AG04450 (cell line): ENCODE data around the gene RPA4. TPM values are rescaled to one million over a fixed set of nuclear protein-coding genes. Genes with fewer than 3 reads are reported as not detected.
"Not testable (repeated sequence)": the region's sequence is repeated elsewhere in the genome, so short reads cannot be mapped to it uniquely, and the experiment has no call there.

Experiments used
- CTCF ChIA-PET: fragments of 300-600, 350-600 bp; formaldehyde crosslinking; extraction: SDS; loops from one replicate; lab custom pipeline; 2022; ENCODE audit warnings: antibody characterized with exemption, inconsistent platforms; lab: Charles Lee
- POLR2A ChIA-PET: fragments of 350-600 bp; formaldehyde crosslinking; extraction: SDS; loops from one replicate; lab custom pipeline; 2021; ENCODE audit warnings: antibody characterized with exemption, inconsistent platforms; lab: Yijun Ruan, JAX
- DNase-seq: peaks from one replicate; pipeline ENCODE4 v3.0.0-alpha.2; 2011; ENCODE audit warnings: low read depth, low spot score
- H3K27ac ChIP-seq: one replicate; pipeline ENCODE4 v1.5.1; 2012; ENCODE audit warnings: low read depth, low read length, control low read depth
- H3K27me3 ChIP-seq: one replicate; pipeline ENCODE4 v1.6.0; 2012; ENCODE audit warnings: low read length; ENCODE audit not compliant: control insufficient read depth, insufficient read depth
- H3K4me3 ChIP-seq: 2 replicates; pipeline ENCODE4 v1.5.1; 2011; ENCODE audit warnings: mild to moderate bottlenecking, low read depth, low read length, control low read depth
- H3K9me3 ChIP-seq: 2 replicates; pipeline ENCODE4 v1.5.1; 2012; ENCODE audit warnings: low read length; ENCODE audit not compliant: control insufficient read depth, insufficient read depth
- CTCF ChIP-seq: IDR thresholded peaks from 2 replicates; pipeline ENCODE4 v1.5.1; 2011; ENCODE audit warnings: low read depth, low read length, control low read depth, inconsistent platforms
- polyA plus RNA-seq: library from polyadenylated mRNA; depleted of rRNA; stranded (reverse); fragments of >200 nt; gene quantifications from 2 replicates; pipeline ENCODE4 v1.2.3, GENCODE V29; 2011

RPA4 gene
- polyA plus RNA-seq, 1 experiment = 0.12 TPM

- ChIA-PET CTCF (no interaction called here), POLR2A (no interaction called here)
- no peak for DNase-seq
- H3K27me3 ChIP-seq = no peaks in the 10 kb centered on the region
- no peak overlapping the region for H3K4me3 ChIP-seq
- H3K9me3 ChIP-seq = no peaks in the 10 kb centered on the region
- TF ChIP-seq CTCF = no peak
- H3K27ac ChIP-seq = no peak overlapping the region
Observed at GRCh38 chrX:96841325-96841724, 42.4 kb upstream of the RPA4 start.

GRCh38 chrX:96841866-96842265 is 41.8 kb upstream of the RPA4 start:
- DNase-seq, H3K9me3 ChIP-seq, POLR2A ChIA-PET, H3K4me3 ChIP-seq, H3K27ac ChIP-seq, H3K27me3 ChIP-seq, CTCF ChIA-PET: not testable (repeated sequence)

GRCh38 chrX:96843566-96843965 is 40.1 kb upstream of the RPA4 start:
- Histone ChIP-seq H3K4me3 (no peak overlapping the region), H3K9me3 (no peaks in the 10 kb centered on the region), H3K27me3 (no peaks in the 10 kb centered on the region), H3K27ac (no peak overlapping the region)
- CTCF ChIA-PET = no interaction called here
- POLR2A ChIA-PET = no interaction called here
- DNase-seq = no peak
- no peak for TF ChIP-seq CTCF

GRCh38 chrX:96846841-96847240 is 36.9 kb upstream of the RPA4 start:
- H3K27me3 ChIP-seq = no peaks in the 10 kb centered on the region
- H3K4me3 ChIP-seq = no peak overlapping the region
- no peaks in the 10 kb centered on the region for H3K9me3 ChIP-seq
- ChIA-PET POLR2A (no interaction called here), CTCF (no interaction called here)
- no peak for DNase-seq
- TF ChIP-seq CTCF = no peak
- H3K27ac ChIP-seq = no peak overlapping the region

GRCh38 chrX:96859422-96859821 is 24.3 kb upstream of the RPA4 start:
- H3K9me3 ChIP-seq, H3K27ac ChIP-seq, POLR2A ChIA-PET, DNase-seq, H3K4me3 ChIP-seq, H3K27me3 ChIP-seq: not testable (repeated sequence)
- CTCF ChIA-PET = interaction anchor here (0.6 kb wide), 1 partner anchor 26 kb away, joined by 5 read pairs; no protein-coding TSS in a partner anchor

GRCh38 chrX:96861218-96861617 is 22.5 kb upstream of the RPA4 start:
- ChIA-PET POLR2A (no interaction called here), CTCF (no interaction called here)
- DNase-seq = no peak
- Histone ChIP-seq H3K27ac (no peak overlapping the region), H3K27me3 (no peaks in the 10 kb centered on the region), H3K4me3 (no peak overlapping the region), H3K9me3 (no peaks in the 10 kb centered on the region)
- TF ChIP-seq CTCF = no peak
